GM11168 (cell line): ENCODE data around the gene RBBP5.

ENCODE experiments used
- in situ Hi-C: fragments of 300-500 bp; cut with MboI; formaldehyde crosslinking; loops from one replicate; pipeline ENCODE4 v1.12.0; 2022; ENCODE audit warnings: low sequenced_read_pairs; ENCODE audit not compliant: unreplicated experiment

The RBBP5 gene

DNA sequence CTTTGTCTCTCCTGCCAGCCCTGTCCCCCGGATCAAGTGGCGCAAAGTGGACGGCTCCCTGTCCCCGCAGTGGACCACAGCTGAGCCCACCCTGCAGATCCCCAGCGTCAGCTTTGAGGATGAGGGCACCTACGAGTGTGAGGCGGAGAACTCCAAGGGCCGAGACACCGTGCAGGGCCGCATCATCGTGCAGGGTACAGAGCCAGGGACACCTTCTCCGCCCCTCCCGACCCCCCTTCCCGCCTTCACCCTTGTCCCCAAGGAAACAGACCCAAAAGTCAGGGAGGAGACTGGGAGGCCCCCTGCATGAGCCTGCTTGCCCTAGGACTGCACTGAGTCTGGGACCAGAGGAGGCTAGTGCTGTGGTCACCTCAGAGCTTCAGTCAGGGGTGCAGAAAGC is 60.6 kb downstream of the RBBP5 start:
- in situ Hi-C loops, result loop anchor here (10.0 kb wide), 1 partner anchor 86 kb away; no protein-coding TSS in a partner anchor

DNA sequence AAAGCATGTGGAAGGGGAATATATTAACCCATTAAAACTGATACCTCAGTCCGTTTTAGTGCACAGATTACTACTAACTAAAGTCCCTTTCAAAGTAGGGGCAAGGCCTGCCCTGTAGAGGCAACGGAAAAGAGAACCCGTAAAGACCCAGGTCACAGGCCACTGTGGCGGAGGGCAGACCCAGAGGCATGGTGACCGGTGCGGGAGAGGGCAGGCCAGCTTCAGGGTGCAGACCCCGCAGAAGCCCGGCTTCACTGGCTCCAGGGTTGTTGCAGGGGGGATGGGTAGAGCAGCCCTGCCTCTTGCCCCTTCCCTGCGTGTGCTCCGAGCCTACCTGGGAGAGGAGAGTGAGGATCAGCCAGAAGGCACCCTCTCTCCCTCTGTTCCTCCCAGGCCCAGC is 61.0 kb downstream of the RBBP5 start:
- in situ Hi-C loops, result loop anchor here (10.0 kb wide), 1 partner anchor 86 kb away; no protein-coding TSS in a partner anchor

DNA sequence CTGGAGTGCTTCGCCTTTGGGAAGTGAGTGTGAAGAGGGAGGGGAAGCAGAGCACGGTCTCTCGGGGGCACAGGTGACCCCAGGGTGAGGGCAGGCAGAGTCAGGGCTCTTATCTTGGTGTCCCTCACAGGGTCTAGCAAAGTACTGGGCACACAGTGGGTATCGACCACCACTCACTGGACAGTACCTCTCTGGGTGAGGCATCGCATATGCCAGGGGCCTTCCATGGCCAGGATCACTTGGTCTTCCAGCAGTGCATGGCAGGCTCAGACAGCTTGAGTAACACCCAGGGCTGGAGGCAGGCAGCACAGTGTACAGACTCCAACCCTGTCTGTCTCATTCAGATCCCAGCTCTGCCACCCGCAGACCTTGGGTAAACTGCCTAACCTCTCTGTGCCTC is 62.1 kb downstream of the RBBP5 start:
- in situ Hi-C loops, result loop anchor here (10.0 kb wide), 1 partner anchor 85 kb away; no protein-coding TSS in a partner anchor

- in situ Hi-C loops, result no loop called here
Observed at GRCh38 chr1:205058853-205059252, 62.9 kb downstream of the RBBP5 start.

- in situ Hi-C loops, result no loop called here
Observed at GRCh38 chr1:205057808-205058575, 63.8 kb downstream of the RBBP5 start.

GRCh38 chr1:205056956-205057568 is 64.7 kb downstream of the RBBP5 start:
- in situ Hi-C loops, result no loop called here

GRCh38 chr1:205056188-205056611 is 65.6 kb downstream of the RBBP5 start:
- in situ Hi-C loops, result no loop called here

- in situ Hi-C loops, result no loop called here
Observed at GRCh38 chr1:205054013-205054412, 67.8 kb downstream of the RBBP5 start.

DNA sequence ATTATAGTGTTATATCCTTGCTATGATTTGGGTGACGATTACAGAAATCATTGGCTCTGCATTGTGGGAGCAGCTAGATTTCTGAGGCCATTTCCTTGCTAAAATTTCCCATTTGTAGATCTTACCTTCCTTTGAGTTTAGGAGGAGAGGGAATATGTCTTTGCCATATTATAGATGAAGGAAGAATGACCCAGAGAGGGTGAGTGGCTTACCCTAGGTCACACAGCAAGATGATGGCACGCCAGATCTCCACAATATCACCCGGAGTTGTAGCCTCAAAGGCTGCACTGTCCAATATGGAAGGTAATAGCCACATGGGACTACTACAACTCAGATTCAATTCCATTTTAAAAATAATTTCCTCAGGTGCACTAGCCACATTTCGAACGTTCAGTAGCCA is 68.5 kb downstream of the RBBP5 start:
- in situ Hi-C loops, result no loop called here

DNA sequence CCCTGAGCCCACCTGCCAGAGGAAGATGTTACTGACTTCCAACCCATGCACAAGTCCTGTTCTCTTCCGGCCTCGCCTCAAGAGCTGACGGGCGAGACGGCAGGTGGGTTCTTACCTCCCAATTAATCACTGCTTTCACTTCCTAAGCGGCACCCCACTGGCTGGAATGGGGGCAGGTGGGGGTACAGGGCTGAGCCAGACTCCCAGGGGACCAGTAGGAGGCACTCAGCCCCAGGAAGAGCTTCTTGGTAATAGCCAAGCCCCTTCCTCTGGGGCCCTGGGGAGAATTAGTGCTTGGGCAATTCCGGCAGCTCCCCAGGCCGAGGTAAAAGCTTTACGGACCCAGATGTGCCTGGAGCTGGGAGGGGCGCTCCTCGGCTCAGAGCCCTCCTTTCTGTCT is 69.1 kb downstream of the RBBP5 start:
- in situ Hi-C loops, result no loop called here

DNA sequence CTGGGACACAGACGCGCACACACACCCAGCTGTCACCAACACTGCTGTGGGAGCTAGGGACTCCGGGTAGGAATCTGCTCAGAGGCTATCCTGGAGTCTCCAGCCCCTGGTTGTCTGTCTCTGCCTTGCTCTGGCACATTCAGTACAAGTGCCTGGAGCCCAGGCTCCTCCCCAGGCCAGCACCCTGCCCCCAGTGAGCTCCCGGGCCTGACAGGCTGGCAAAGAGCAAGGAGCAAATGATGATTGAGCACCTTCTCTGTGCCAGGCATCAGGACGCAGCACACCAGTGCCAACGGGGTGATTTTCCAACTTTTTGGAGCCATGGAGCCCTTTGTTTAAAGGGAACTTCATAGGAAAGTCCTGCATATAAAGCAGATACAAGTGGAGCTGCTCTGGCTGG is 72.3 kb downstream of the RBBP5 start:
- in situ Hi-C loops, result no loop called here

DNA sequence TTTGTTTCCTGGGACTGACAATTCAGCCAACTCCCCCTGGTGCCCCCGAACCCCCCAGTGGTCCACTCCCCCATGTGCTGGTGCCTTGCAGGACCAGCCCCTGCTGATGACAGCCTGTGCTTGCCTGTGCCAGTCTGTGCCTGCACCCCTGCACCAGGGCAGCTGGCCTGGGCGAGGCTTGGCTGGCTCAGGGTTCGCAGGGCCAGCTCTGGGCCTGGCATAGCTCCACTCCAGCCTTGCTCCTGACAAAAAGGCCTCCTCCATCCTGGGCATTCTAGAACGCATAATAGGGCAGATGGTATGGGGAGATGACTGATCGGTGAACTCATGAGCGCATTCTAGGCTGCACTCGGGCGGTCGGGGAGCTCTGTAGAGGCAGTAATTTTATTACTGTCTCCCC is 73.4 kb downstream of the RBBP5 start:
- in situ Hi-C loops, result no loop called here

GRCh38 chr1:205047764-205048231 is 74.0 kb downstream of the RBBP5 start:
- in situ Hi-C loops, result no loop called here

DNA sequence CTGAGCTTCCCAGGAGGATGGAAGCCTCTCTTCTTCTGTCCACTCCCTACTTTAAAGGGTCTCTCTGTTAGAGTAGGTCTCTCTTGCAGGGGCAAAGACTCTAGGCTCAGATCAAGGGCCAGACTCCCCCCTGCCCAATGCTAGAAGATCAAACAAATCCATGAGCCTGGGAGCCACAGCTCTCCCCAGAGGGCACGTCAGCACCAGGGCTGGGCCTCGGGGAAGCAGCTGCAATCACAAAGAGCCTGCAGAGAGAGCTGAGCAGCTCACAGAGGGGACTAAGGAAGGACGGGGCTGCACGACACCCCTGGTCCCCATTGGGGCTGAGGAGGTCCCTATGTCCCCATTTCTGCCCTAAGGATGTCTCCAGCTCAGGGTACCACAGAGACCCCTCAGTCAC is 74.9 kb downstream of the RBBP5 start:
- in situ Hi-C loops, result no loop called here

DNA sequence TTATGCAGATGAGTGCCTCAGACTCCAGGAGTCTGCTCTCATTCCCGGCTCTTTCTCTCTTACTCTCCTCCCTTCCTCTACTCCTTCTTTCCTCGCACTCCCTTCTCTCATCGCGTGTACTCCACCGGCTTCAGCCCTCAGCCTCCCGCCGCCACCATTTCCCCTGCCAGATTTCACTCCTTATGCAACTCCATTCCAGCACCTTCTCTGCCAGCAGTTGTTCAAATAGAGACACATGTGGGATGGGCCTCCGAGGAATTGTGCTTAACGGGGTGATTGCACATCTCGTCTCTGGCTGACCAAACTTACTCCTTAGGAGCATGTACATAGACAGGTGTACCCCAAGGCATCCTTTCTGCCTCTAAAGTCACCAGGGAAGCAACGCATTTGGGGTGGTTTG is 76.6 kb downstream of the RBBP5 start:
- in situ Hi-C loops, result no loop called here

GRCh38 chr1:205044741-205045140 is 77.0 kb downstream of the RBBP5 start:
- in situ Hi-C loops, result no loop called here

DNA sequence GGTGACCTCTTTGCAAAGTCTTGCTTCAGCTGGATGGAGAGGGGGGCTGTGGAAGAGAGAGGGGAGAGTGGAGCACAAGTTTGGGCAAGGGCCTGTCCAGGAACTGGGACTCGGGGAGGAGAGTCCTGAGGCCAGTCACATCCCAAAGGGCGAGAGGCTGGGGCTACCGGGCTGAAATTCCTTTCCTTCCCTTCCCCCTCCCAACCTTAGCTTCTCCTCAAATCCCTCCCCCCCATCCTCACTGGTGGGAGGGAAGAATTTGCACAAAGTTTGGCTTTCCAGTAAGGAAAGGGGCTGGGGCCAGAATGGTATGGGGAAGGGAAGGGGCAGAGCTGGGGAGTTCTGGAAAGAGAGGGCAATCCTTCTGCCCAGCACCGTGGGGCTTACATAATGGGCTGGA is 77.9 kb downstream of the RBBP5 start:
- in situ Hi-C loops, result no loop called here

- in situ Hi-C loops, result no loop called here
Observed at GRCh38 chr1:205042911-205043806, 78.6 kb downstream of the RBBP5 start, which contains the start of gene CNTN2. TSS of gene CNTN2 (plus strand) at chr1:205043212. CDS start at chr1:205053186, 9,974 bp downstream.

- in situ Hi-C loops, result no loop called here
Observed at GRCh38 chr1:205041998-205042910, 79.5 kb downstream of the RBBP5 start.
